ENCODE results near the gene SLC14A1. TPM values are rescaled to one million over a fixed set of nuclear protein-coding genes. Genes with fewer than 3 reads are reported as not detected.

SLC14A1 gene
- total and polyA plus RNA-seq, 2 of the 8 experiments (the other 6 are each of a cell fraction or from before 2014, with no cell fraction given): 0.18 TPM; not detected in 1

- TF ChIP-seq ZNF274 (IDR thresholded peaks at IDR 0.05; ENCODE audit: borderline replicate concordance, extremely low read depth, low read length): no peak
- no peak for TF ChIP-seq RAD21 (IDR thresholded peaks at IDR 0.05 in 1 of 2, conservative IDR thresholded peaks at IDR 0.05 in 1 of 2; ENCODE audit: low read depth in 2 of 2, low read length in 2 of 2)
These were observed 17.1 kb downstream of the SLC14A1 start (continued) for GRCh38 chr18:45741056-45741455.
